H9 (cell line): Measurements from ENCODE around the gene PDE4B. TPM values are rescaled to one million over a fixed set of nuclear protein-coding genes. Genes with fewer than 3 reads are reported as not detected.

Source experiments
- DNase-seq: peaks from one replicate; pipeline ENCODE4 v3.0.0-alpha.2; 2017
- H2AFZ ChIP-seq: one replicate; pipeline ENCODE4 v1.6.1; 2013; ENCODE audit warnings: mild to moderate bottlenecking, low read length, control low read depth, moderate library complexity
- H2AK5ac ChIP-seq: 2 replicates; pipeline ENCODE4 v1.6.1; 2013; ENCODE audit warnings: low read length, control low read depth, mixed read lengths; ENCODE audit not compliant: insufficient read length
- H2BK120ac ChIP-seq: one replicate; pipeline ENCODE4 v1.6.1; 2013; ENCODE audit warnings: low read depth, mild to moderate bottlenecking, low read length, control low read depth, inconsistent platforms; ENCODE audit not compliant: poor library complexity, severe bottlenecking
- H2BK12ac ChIP-seq: 2 replicates; pipeline ENCODE4 v1.6.1; 2013; ENCODE audit warnings: low read length, control low read depth, mixed read lengths, low read depth; ENCODE audit not compliant: insufficient read length
- H2BK15ac ChIP-seq: 2 replicates; pipeline ENCODE4 v1.6.1; 2013; ENCODE audit warnings: low read depth, low read length, control low read depth
- H2BK20ac ChIP-seq: one replicate; pipeline ENCODE4 v1.6.1; 2013; ENCODE audit warnings: low read depth, mild to moderate bottlenecking, low read length, control low read depth, inconsistent platforms; ENCODE audit not compliant: poor library complexity, severe bottlenecking
- H2BK5ac ChIP-seq: 2 replicates; pipeline ENCODE4 v1.6.1; 2013; ENCODE audit warnings: low read length, control low read depth, mixed read lengths; ENCODE audit not compliant: insufficient read length
- H3K14ac ChIP-seq: 2 replicates; pipeline ENCODE4 v1.6.1; 2013; ENCODE audit warnings: low read length, control low read depth; ENCODE audit not compliant: insufficient read depth
- H3K18ac ChIP-seq: 2 replicates; pipeline ENCODE4 v1.6.1; 2013; ENCODE audit warnings: low read depth, mild to moderate bottlenecking, mixed read lengths, low read length, control low read depth; ENCODE audit not compliant: insufficient read length
- H3K23ac ChIP-seq: 2 replicates; pipeline ENCODE4 v1.6.1; 2013; ENCODE audit warnings: low read length, control low read depth, mixed read lengths, low read depth; ENCODE audit not compliant: insufficient read length
- H3K23me2 ChIP-seq: 2 replicates; pipeline ENCODE4 v1.6.1; 2013; ENCODE audit warnings: low read depth, mild to moderate bottlenecking, mixed read lengths, low read length, control low read depth; ENCODE audit not compliant: insufficient read length, poor library complexity, severe bottlenecking
- H3K27ac ChIP-seq: 2 replicates; pipeline ENCODE4 v1.5.1; 2013; ENCODE audit warnings: low read length, control low read depth, mixed read lengths, low read depth; ENCODE audit not compliant: insufficient read length
- H3K27me3 ChIP-seq: 2 replicates; pipeline ENCODE4 v1.6.1; 2013; ENCODE audit warnings: low read length, control low read depth, inconsistent platforms; ENCODE audit not compliant: insufficient read depth
- H3K4ac ChIP-seq: 2 replicates; pipeline ENCODE4 v1.6.1; 2013; ENCODE audit warnings: low read depth, mild to moderate bottlenecking, control low read depth, inconsistent platforms, low read length, moderate library complexity
- H3K4me1 ChIP-seq: 2 replicates; pipeline ENCODE4 v1.6.1; 2013; ENCODE audit warnings: low read length, control low read depth, inconsistent platforms; ENCODE audit not compliant: insufficient read depth
- H3K4me2 ChIP-seq: 2 replicates; pipeline ENCODE4 v1.6.1; 2013; ENCODE audit warnings: low read length, control low read depth, mixed read lengths; ENCODE audit not compliant: insufficient read length, insufficient read depth
- H3K56ac ChIP-seq: 2 replicates; pipeline ENCODE4 v1.6.1; 2013; ENCODE audit warnings: low read depth, mild to moderate bottlenecking, mixed read lengths, low read length, control low read depth; ENCODE audit not compliant: insufficient read length
- H3K79me1 ChIP-seq: 2 replicates; pipeline ENCODE4 v1.6.1; 2013; ENCODE audit warnings: low read depth, mild to moderate bottlenecking, moderate library complexity, low read length, control low read depth, inconsistent platforms; ENCODE audit not compliant: insufficient read depth, poor library complexity, severe bottlenecking
- H3K79me2 ChIP-seq: 2 replicates; pipeline ENCODE4 v1.6.1; 2013; ENCODE audit warnings: low read length, control low read depth, inconsistent platforms; ENCODE audit not compliant: insufficient read depth
- H3K9ac ChIP-seq: 2 replicates; pipeline ENCODE4 v1.6.1; 2013; ENCODE audit warnings: low read length, control low read depth, mixed read lengths; ENCODE audit not compliant: insufficient read length; ENCODE audit errors: extremely low read depth
- H3K9me3 ChIP-seq: one replicate; pipeline ENCODE4 v1.6.1; 2013; ENCODE audit warnings: low read depth, low read length, inconsistent platforms; ENCODE audit not compliant: control insufficient read depth
- H3T11ph ChIP-seq: one replicate; pipeline ENCODE4 v1.6.1; 2013; ENCODE audit warnings: mild to moderate bottlenecking, low read length, control low read depth, inconsistent platforms
- H4K20me1 ChIP-seq: one replicate; pipeline ENCODE4 v1.6.1; 2013; ENCODE audit not compliant: control insufficient read depth, insufficient read length, insufficient read depth
- H4K5ac ChIP-seq: 2 replicates; pipeline ENCODE4 v1.6.1; 2013; ENCODE audit warnings: low read depth, mild to moderate bottlenecking, mixed read lengths, low read length, control low read depth; ENCODE audit not compliant: insufficient read length
- H4K8ac ChIP-seq: replicated peaks from 2 replicates; pipeline ENCODE4 v1.6.1; 2013; ENCODE audit warnings: low read length, control low read depth, mixed read lengths, low read depth; ENCODE audit not compliant: insufficient read length
- H4K91ac ChIP-seq: 2 replicates; pipeline ENCODE4 v1.6.1; 2013; ENCODE audit warnings: low read depth, mild to moderate bottlenecking, moderate library complexity, mixed read lengths, low read length, control low read depth; ENCODE audit not compliant: insufficient read length
- H3K27ac Mint-ChIP-seq, 3 experiments: 2 replicates in 2 of 3; 3 replicates in 1 of 3; pipeline ENCODE4 v1.8.0; 2020 to 2021; ENCODE audit warnings: mixed read lengths in 3 of 3, mild to moderate bottlenecking in 1 of 3, moderate library complexity in 1 of 3
- H3K27me3 Mint-ChIP-seq: 2 replicates; pipeline ENCODE4 v1.8.0; 2021; ENCODE audit warnings: low read depth, mild to moderate bottlenecking, moderate library complexity, mixed read lengths
- H3K36me3 Mint-ChIP-seq, 3 experiments: 2 replicates in 2 of 3; 3 replicates in 1 of 3; pipeline ENCODE4 v1.8.0; 2020 to 2021; ENCODE audit warnings: low read depth in 3 of 3, mixed read lengths in 3 of 3; ENCODE audit not compliant: insufficient read depth in 1 of 3
- H3K4me1 Mint-ChIP-seq, 2 experiments: 2 replicates each; pipeline ENCODE4 v1.8.0; 2020; ENCODE audit warnings: mixed read lengths in 2 of 2
- H3K4me3 Mint-ChIP-seq, 2 experiments: 2 replicates in 1 of 2; 3 replicates in 1 of 2; pipeline ENCODE4 v1.8.0; 2020 to 2021; ENCODE audit warnings: mild to moderate bottlenecking in 2 of 2, mixed read lengths in 2 of 2, moderate library complexity in 1 of 2
- H3K9me3 Mint-ChIP-seq, 2 experiments: 2 replicates in 1 of 2; 3 replicates in 1 of 2; pipeline ENCODE4 v1.8.0; 2020; ENCODE audit warnings: mild to moderate bottlenecking in 2 of 2, mixed read lengths in 2 of 2, moderate library complexity in 1 of 2
- CTCF ChIP-seq: fragments of 200-600 bp; sonication (generic); conservative IDR thresholded peaks from 3 replicates; pipeline ENCODE4 v1.8.0; 2021; ENCODE audit warnings: antibody characterized with exemption, mild to moderate bottlenecking
- WGBS: extraction: QIAGEN DNeasy Blood & Tissue Kit; methylation state at CpG from one replicate; pipeline ENCODE4 v1.1.7; 2013; ENCODE audit warnings: missing lambda C conversion rate, low lambda C conversion rate, mixed read lengths; ENCODE audit not compliant: insufficient read length; ENCODE audit errors: extremely low coverage; 5-methylcytosine and 5-hydroxymethylcytosine counted together
- long read RNA-seq: library from polyadenylated mRNA; unstranded; transcript quantifications from one replicate; pipeline ENCODE4 v2.0.0, GENCODE V29; 2020
- total RNA-seq: library from RNA; stranded (reverse); gene quantifications from 2 replicates; pipeline ENCODE4 v1.2.1, GENCODE V29; 2021

PDE4B gene
- 18.6 and 19.8 TPM in 2 replicates for total RNA-seq
- long read RNA-seq, transcript PDE4B-203 (10 exons, 3,982 nt) = major isoform, 25 of 47 reads
- long read RNA-seq, partial matches to known transcripts = 14 of 47 reads
- long read RNA-seq, other reads (novel, unspliced or antisense) = 7 of 47 reads

- no CpG with 5 or more reads among the region's 67 CpGs for WGBS
- H2AFZ ChIP-seq = no peak within 1 kb of the TSS
- no peak within 1 kb of the TSS for H3K23ac ChIP-seq
- H3K79me1 ChIP-seq = no peaks in the 10 kb centered on the region
- H2BK5ac ChIP-seq = no peak within 1 kb of the TSS
- H3K18ac ChIP-seq = no peak within 1 kb of the TSS
- Mint-ChIP-seq H3K9me3 (peaks cover 5 to 7% of the 10 kb centered on the region in 2 experiments; a peak in 4 of 5 replicates), H3K4me1 (peaks cover 14 to 15% of the 10 kb centered on the region in 2 experiments), H3K27ac (no peak within 1 kb of the TSS), H3K27me3 (peaks cover 82% of the 10 kb centered on the region), H3K4me3 (peak within 1 kb of the TSS; percentile 69 to 86), H3K36me3 (no peaks in the 10 kb centered on the region)
- DNase-seq = peak; percentile 42
- H4K5ac ChIP-seq = no peak within 1 kb of the TSS
- no peak within 1 kb of the TSS for H3T11ph ChIP-seq
- H2AK5ac ChIP-seq = no peak within 1 kb of the TSS
- H3K4ac ChIP-seq = no peak within 1 kb of the TSS
- no peak within 1 kb of the TSS for H4K91ac ChIP-seq
- H3K14ac ChIP-seq = no peak within 1 kb of the TSS
- H3K4me2 ChIP-seq = peak within 1 kb of the TSS; percentile 92
- H4K20me1 ChIP-seq = no peaks in the 10 kb centered on the region
- no peak within 1 kb of the TSS for H2BK12ac ChIP-seq
- H3K4me1 ChIP-seq = no peaks in the 10 kb centered on the region
- no peak for TF ChIP-seq CTCF
- peaks cover 27% of the 10 kb centered on the region for H3K27me3 ChIP-seq
- no peak within 1 kb of the TSS for H3K27ac ChIP-seq
- no peaks in the 10 kb centered on the region for H3K79me2 ChIP-seq
- no peak within 1 kb of the TSS for H3K56ac ChIP-seq
- H2BK20ac ChIP-seq = no peak within 1 kb of the TSS
- no peak within 1 kb of the TSS for H2BK15ac ChIP-seq
- no peaks in the 10 kb centered on the region for H3K9me3 ChIP-seq
- peaks cover 15% of the 10 kb centered on the region for H3K23me2 ChIP-seq
- H3K9ac ChIP-seq = no peak within 1 kb of the TSS
- H2BK120ac ChIP-seq = no peak within 1 kb of the TSS
- no peak within 1 kb of the TSS for H4K8ac ChIP-seq
Observed at GRCh38 chr1:65792669-65793358, at the start of gene PDE4B. TSS of gene PDE4B (plus strand) at chr1:65792895.
